ENCODE data around the gene TTBK2. TPM values are rescaled to one million over a fixed set of nuclear protein-coding genes. Genes with fewer than 3 reads are reported as not detected.
"Not testable (repeated sequence)": the region's sequence is repeated elsewhere in the genome, so short reads cannot be mapped to it uniquely, and the experiment has no call there.

The TTBK2 gene
- total RNA-seq: 16.2 and 19.8 TPM in 2 replicates

DNA sequence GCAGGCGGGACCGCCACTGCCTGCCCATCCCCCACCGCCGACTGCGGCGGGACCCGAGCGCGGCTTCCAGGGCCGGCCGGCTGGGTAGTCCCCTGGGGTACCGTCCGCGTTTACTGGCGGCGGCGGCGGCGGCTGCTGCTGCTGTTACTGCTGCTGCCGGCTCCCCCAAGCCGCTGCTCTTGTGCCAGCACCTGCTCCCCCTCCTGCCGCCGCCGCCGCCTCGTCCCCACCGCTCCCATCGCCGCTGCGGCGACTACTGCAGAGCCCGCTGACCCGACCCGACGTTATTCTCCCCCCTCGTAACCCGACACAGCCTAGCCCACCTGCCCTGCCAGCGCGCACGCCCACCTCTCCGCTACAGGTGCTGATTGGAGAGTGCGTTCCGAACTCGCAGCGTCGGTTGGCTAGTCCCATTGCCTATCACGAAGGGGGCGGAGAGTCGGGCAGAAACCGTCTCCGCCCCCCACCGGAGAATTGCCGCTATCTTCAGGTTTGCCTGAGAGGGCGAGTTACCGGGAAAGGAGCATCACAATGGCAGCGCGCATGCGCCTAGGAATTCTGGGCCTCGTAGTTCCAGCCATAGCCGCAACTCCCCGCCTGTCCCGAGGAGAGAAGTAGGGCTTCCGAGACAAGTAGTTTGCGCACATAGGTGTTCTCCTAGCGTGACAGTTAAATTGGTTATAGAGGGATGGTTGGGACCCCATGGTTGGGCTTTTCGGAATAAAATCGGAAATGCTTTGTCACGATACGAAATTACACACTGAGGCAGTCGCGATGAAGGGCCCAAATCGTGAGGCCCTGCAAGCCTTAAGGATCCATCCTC, at the start of gene TTBK2:
Gene TTBK2, minus strand, starts transcription at position 260 of the 823 bp plus-strand sequence. CDS start 42,161 bp downstream, outside the sequence.
- intact Hi-C loops (cut with micrococcal nuclease): loop anchor here (1.0 to 10.0 kb wide), 6 partner anchors 183 to 648 kb away; partner anchors contain the start of genes CDAN1, GANC, HAUS2 and LCMT2
- Mint-ChIP-seq H3K27me3 (no peaks in the 10 kb centered on the region), H3K36me3 (ENCODE audit: low read depth) (peaks cover 8% of the 10 kb centered on the region), H3K4me3 (peak within 1 kb of the TSS; percentile 98), H3K9me3 (no peaks in the 10 kb centered on the region), H3K4me1 (peaks cover 34% of the 10 kb centered on the region), H3K27ac (peak within 1 kb of the TSS; percentile 91)
- POLR2A ChIA-PET: no interaction called here
- ATAC-seq (ENCODE audit: low read depth) (peak; percentile 94), DNase-seq (peak; percentile 88)
- CTCF ChIA-PET: no interaction called here
- no peak for TF ChIP-seq CTCF (IDR thresholded peaks at IDR 0.05)

DNA sequence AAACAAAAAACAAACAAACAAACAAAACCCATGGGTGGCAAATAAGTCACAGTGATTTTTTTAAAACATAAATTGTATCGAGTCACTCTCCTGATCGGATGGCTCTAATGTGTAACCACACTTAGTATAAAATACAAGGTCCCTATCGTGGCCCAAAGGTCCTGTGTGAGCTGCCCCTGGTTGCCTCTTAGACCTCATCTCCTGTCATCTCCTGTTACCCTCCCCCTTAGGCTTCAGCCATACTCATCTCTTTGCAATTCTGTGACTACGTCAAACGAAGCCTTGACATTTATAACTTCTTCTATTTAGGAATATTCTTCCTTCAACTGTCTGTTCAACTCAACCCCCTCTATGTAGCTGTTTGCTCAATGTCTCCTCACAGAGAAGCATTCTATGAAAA, 43.9 kb upstream of the TTBK2 start:
- ATAC-seq (ENCODE audit: low read depth) (no peak), DNase-seq (no peak)
- no peak overlapping the region for H3K27ac Mint-ChIP-seq
- ChIA-PET POLR2A (no interaction called here), CTCF (no interaction called here)
- no peaks in the 10 kb centered on the region for H3K9me3 Mint-ChIP-seq
- no peaks in the 10 kb centered on the region for H3K4me1 Mint-ChIP-seq
- H3K36me3 Mint-ChIP-seq (ENCODE audit: low read depth): peaks cover 70% of the 10 kb centered on the region
- intact Hi-C loops (cut with micrococcal nuclease): no loop called here
- H3K27me3 Mint-ChIP-seq: no peaks in the 10 kb centered on the region
- no peak for TF ChIP-seq CTCF (IDR thresholded peaks at IDR 0.05)
- no peak overlapping the region for H3K4me3 Mint-ChIP-seq

GRCh38 chr15:42955518-42955917, 34.9 kb upstream of the TTBK2 start:
- Mint-ChIP-seq H3K9me3 (no peaks in the 10 kb centered on the region), H3K27me3 (no peaks in the 10 kb centered on the region), H3K4me3 (no peak overlapping the region), H3K36me3 (ENCODE audit: low read depth) (peaks cover 85% of the 10 kb centered on the region), H3K4me1 (no peaks in the 10 kb centered on the region), H3K27ac (no peak overlapping the region)
- ChIA-PET POLR2A (no interaction called here), CTCF (no interaction called here)
- ATAC-seq (ENCODE audit: low read depth) (no peak), DNase-seq (no peak)
- TF ChIP-seq CTCF (IDR thresholded peaks at IDR 0.05): no peak
- intact Hi-C loops (cut with micrococcal nuclease): no loop called here

DNA sequence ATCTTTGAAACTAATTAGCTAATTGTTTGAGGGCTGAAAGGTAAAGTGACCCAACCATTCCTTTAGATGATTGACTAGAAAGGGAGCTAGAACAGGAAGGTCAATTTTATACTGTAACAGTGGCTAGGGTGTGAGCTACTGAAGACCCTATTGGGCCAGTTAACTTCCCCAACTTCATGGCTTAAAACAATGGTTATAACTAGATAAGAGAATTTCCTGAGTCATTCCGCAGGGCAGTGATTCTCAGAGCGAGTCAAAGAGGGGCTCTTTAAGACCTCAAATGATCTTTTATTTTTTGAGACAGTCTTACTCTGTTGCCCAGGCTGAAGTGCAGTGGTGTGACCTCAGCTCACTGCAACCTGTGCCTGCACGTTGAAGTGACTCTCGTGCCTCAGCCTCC, 33.7 kb upstream of the TTBK2 start:
- Mint-ChIP-seq H3K9me3 (no peaks in the 10 kb centered on the region), H3K27ac (no peak overlapping the region), H3K4me1 (no peaks in the 10 kb centered on the region), H3K27me3 (no peaks in the 10 kb centered on the region), H3K36me3 (ENCODE audit: low read depth) (peaks cover 81% of the 10 kb centered on the region), H3K4me3 (no peak overlapping the region)
- TF ChIP-seq CTCF (IDR thresholded peaks at IDR 0.05): no peak
- no peak for ATAC-seq (ENCODE audit: low read depth)
- intact Hi-C loops (cut with micrococcal nuclease): no loop called here
- CTCF ChIA-PET: no interaction called here
- POLR2A ChIA-PET: no interaction called here
- DNase-seq: no peak

GRCh38 chr15:42948898-42949297, 28.3 kb upstream of the TTBK2 start:
- H3K36me3 Mint-ChIP-seq (ENCODE audit: low read depth): peaks cover 79% of the 10 kb centered on the region
- H3K4me1 Mint-ChIP-seq; H3K4me3 Mint-ChIP-seq; DNase-seq; ATAC-seq (ENCODE audit: low read depth); H3K9me3 Mint-ChIP-seq; H3K27ac Mint-ChIP-seq; H3K27me3 Mint-ChIP-seq; CTCF ChIA-PET; POLR2A ChIA-PET; intact Hi-C loops (cut with micrococcal nuclease): not testable (repeated sequence)
